Caco-2 (cell line): ENCODE measurements around the gene ZEB2. TPM values are rescaled to one million over a fixed set of nuclear protein-coding genes. Genes with fewer than 3 reads are reported as not detected.

ENCODE experiments used
- BruUV-seq: library from RNA; stranded (reverse); fragments of 400-500 nt; replicated peaks from 2 replicates; lab custom pipeline; 2021; lab: Mats Ljungman, UMichigan
- CTCF ChIA-PET: fragments of 300-600 bp; sonication (Branson Sonifier 250); formaldehyde crosslinking; loops from one replicate; lab custom pipeline; 2022; ENCODE audit warnings: antibody characterized with exemption; lab: Charles Lee
- POLR2A ChIA-PET: fragments of 300-600 bp; sonication (Branson Sonifier 250); formaldehyde crosslinking; loops from one replicate; lab custom pipeline; 2022; ENCODE audit warnings: antibody characterized with exemption; lab: Charles Lee
- DNase-seq, 2 experiments: peaks; one replicate each; pipeline versions ENCODE4 v3.0.0 to v3.0.0-alpha.2; 2020 to 2022
- H3K27me3 ChIP-seq: replicated peaks from 2 replicates; pipeline ENCODE4 v1.6.0; 2011; ENCODE audit warnings: low read length; ENCODE audit not compliant: control insufficient read depth, insufficient read depth
- H3K36me3 ChIP-seq: 2 replicates; pipeline ENCODE4 v1.5.1; 2011; ENCODE audit warnings: low read length; ENCODE audit not compliant: control insufficient read depth, insufficient read depth
- H3K4me1 ChIP-seq: fragments of 250-450 bp; sonication (Bioruptor Pico); 2 replicates; pipeline ENCODE4 v1.5.1; 2020; ENCODE audit warnings: mild to moderate bottlenecking
- H3K4me3 ChIP-seq: 2 replicates; pipeline ENCODE4 v1.5.1; 2011; ENCODE audit warnings: low read depth, mild to moderate bottlenecking, control low read depth, low read length
- H3K9me3 ChIP-seq: fragments of 250-450 bp; sonication (Bioruptor Pico); 2 replicates; pipeline ENCODE4 v1.5.1; 2020; ENCODE audit warnings: mild to moderate bottlenecking, moderate library complexity
- H3K27ac Mint-ChIP-seq: one replicate; pipeline ENCODE4 v1.8.0; 2022; ENCODE audit warnings: mixed read lengths; ENCODE audit not compliant: unreplicated experiment
- H3K27me3 Mint-ChIP-seq: one replicate; pipeline ENCODE4 v1.8.0; 2022; ENCODE audit warnings: mixed read lengths; ENCODE audit not compliant: insufficient read depth, unreplicated experiment
- H3K36me3 Mint-ChIP-seq: one replicate; pipeline ENCODE4 v1.8.0; 2022; ENCODE audit warnings: mild to moderate bottlenecking, mixed read lengths; ENCODE audit not compliant: insufficient read depth, unreplicated experiment
- H3K4me1 Mint-ChIP-seq: one replicate; pipeline ENCODE4 v1.8.0; 2022; ENCODE audit warnings: low read depth, mixed read lengths; ENCODE audit not compliant: unreplicated experiment
- H3K4me3 Mint-ChIP-seq: one replicate; pipeline ENCODE4 v1.8.0; 2022; ENCODE audit warnings: mild to moderate bottlenecking, moderate library complexity, mixed read lengths; ENCODE audit not compliant: unreplicated experiment
- H3K9me3 Mint-ChIP-seq: one replicate; pipeline ENCODE4 v1.8.0; 2022; ENCODE audit warnings: mixed read lengths; ENCODE audit not compliant: unreplicated experiment
- intact Hi-C: fragments of 100-400 bp; cut with micrococcal nuclease; formaldehyde crosslinking; loops from one replicate; pipeline ENCODE4 v1.10.0; 2022; ENCODE audit not compliant: unreplicated experiment
- total RNA-seq: library from RNA; stranded (reverse); gene quantifications from 2 replicates; pipeline ENCODE4 v1.2.3, GENCODE V29; 2022
- TF ChIP-seq, protein P1 (sequence below), 2 experiments: fragments of 200-600 bp in 1 of 2; IDR thresholded peaks; 1 replicate in 1 of 2; 2 replicates in 1 of 2; pipeline versions ENCODE4 v1.5.1 to v1.8.0; 2011 to 2022; ENCODE audit warnings: antibody characterized with exemption in 1 of 2, control low read depth in 1 of 2, inconsistent platforms in 1 of 2, low read depth in 1 of 2, low read length in 1 of 2, mild to moderate bottlenecking in 1 of 2, moderate library complexity in 1 of 2; ENCODE audit not compliant: insufficient read depth in 1 of 2, severe bottlenecking in 1 of 2, unreplicated experiment in 1 of 2

Gene ZEB2
- total RNA-seq, 1 experiment from 2014 or later: not detected

DNA sequence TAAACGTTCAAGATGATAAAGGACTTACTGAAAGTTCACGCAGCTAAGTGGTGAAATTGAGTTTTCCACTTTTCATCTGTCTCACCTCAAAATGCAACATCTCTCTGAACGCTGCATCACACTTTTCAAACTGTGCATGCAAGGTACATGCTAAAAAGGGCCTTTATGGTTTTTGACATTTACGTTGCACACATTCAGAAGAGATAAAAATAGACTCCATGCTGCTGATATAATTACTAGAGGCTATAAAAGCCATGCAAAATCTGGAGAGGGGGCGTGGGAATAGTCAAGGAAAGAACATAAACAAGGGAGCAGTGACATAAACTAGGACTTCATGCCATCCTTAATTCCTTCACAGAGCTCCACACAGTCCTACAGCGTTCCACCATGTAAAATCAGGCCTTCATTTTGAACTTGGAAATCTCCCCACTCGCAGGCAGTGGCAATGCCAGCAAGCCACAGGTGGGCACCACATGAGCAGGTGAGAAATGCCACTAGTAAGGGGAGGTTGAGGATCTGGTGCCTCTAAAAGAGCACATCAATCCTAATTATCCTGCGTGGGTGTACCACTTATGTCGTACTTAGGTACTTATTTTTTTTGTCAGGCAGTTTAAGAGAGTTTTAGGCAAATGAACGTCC, 71.4 kb downstream of the ZEB2 start:
- BruUV-seq: no TSS peak
- Mint-ChIP-seq H3K9me3 (no peaks in the 10 kb centered on the region), H3K27ac (no peak overlapping the region), H3K4me3 (no peak overlapping the region), H3K27me3 (peaks cover 18% of the 10 kb centered on the region), H3K4me1 (no peaks in the 10 kb centered on the region), H3K36me3 (no peaks in the 10 kb centered on the region)
- DNase-seq: no peak
- Histone ChIP-seq H3K4me3 (no peak overlapping the region), H3K9me3 (no peaks in the 10 kb centered on the region; the same call in 1 of the 2 replicates), H3K4me1 (no peaks in the 10 kb centered on the region), H3K27me3 (no peaks in the 10 kb centered on the region; the same call in none of the 2 replicates), H3K36me3 (no peaks in the 10 kb centered on the region)
- intact Hi-C loops: no loop called here
- POLR2A ChIA-PET: no interaction called here
- TF ChIP-seq, protein P1, sequence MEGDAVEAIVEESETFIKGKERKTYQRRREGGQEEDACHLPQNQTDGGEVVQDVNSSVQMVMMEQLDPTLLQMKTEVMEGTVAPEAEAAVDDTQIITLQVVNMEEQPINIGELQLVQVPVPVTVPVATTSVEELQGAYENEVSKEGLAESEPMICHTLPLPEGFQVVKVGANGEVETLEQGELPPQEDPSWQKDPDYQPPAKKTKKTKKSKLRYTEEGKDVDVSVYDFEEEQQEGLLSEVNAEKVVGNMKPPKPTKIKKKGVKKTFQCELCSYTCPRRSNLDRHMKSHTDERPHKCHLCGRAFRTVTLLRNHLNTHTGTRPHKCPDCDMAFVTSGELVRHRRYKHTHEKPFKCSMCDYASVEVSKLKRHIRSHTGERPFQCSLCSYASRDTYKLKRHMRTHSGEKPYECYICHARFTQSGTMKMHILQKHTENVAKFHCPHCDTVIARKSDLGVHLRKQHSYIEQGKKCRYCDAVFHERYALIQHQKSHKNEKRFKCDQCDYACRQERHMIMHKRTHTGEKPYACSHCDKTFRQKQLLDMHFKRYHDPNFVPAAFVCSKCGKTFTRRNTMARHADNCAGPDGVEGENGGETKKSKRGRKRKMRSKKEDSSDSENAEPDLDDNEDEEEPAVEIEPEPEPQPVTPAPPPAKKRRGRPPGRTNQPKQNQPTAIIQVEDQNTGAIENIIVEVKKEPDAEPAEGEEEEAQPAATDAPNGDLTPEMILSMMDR (IDR thresholded peaks at IDR 0.05; ENCODE audit: insufficient read depth in 1 of 2, low read depth in 1 of 2, low read length in 1 of 2, severe bottlenecking in 1 of 2, unreplicated experiment in 1 of 2): no peak
- CTCF ChIA-PET: interaction anchor here (0.6 to 1.4 kb wide), 2 partner anchors 11 to 89 kb away, joined by 3 to 4 read pairs; no protein-coding TSS in a partner anchor

DNA sequence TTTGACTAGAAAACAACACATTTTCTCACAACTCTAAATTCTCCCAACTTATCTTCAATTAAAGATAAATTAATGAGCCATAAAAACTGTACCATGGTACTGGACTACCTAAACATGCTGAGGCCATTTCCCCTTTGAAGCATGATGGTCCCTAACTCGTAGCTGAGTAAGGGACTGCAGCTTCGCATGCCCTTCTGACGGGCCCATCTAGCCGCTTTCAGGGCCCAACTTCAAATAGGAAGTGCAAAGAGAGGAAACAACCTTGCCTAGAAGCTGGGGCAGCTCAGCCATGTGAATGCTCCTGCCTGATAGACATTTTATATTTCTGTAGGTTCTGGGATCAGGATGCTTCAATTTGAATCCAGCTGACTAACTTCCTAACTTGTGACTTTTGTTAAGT, 72.4 kb downstream of the ZEB2 start:
- no peak overlapping the region for H3K4me3 Mint-ChIP-seq
- no TSS peak for BruUV-seq
- no peak overlapping the region for H3K27ac Mint-ChIP-seq
- H3K27me3 Mint-ChIP-seq: peaks cover 13% of the 10 kb centered on the region
- POLR2A ChIA-PET: no interaction called here
- no peaks in the 10 kb centered on the region for H3K9me3 Mint-ChIP-seq
- intact Hi-C loops: no loop called here
- Histone ChIP-seq H3K27me3 (no peaks in the 10 kb centered on the region; the same call in 1 of the 2 replicates), H3K9me3 (no peaks in the 10 kb centered on the region; the same call in 1 of the 2 replicates), H3K36me3 (no peaks in the 10 kb centered on the region), H3K4me3 (no peak overlapping the region), H3K4me1 (no peaks in the 10 kb centered on the region)
- CTCF ChIA-PET: no interaction called here
- TF ChIP-seq, protein P1 (IDR thresholded peaks at IDR 0.05; ENCODE audit: insufficient read depth in 1 of 2, low read depth in 1 of 2, low read length in 1 of 2, severe bottlenecking in 1 of 2, unreplicated experiment in 1 of 2): no peak
- H3K4me1 Mint-ChIP-seq: no peaks in the 10 kb centered on the region
- H3K36me3 Mint-ChIP-seq: no peaks in the 10 kb centered on the region
- no peak for DNase-seq

DNA sequence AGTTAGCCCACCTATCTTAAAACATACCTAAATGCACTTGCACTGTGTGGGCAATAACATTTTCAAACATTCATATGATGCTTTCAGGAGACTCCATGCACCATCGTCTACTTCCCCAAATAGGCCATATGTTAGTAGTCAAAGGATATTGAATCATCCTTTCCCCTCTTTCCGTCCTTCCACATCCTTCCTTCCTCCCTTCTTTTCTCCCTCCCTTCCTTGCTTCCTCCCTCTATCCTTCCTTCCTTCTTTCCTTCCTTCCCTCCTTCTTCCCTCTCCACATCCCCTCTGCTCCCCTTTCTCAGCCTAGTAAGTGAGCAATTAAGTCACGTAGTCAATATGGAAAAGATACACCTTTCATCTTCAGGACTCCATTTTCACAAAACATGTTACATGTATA, 73.8 kb downstream of the ZEB2 start:
- H3K36me3 ChIP-seq: no peaks in the 10 kb centered on the region
- BruUV-seq: no TSS peak
- Mint-ChIP-seq H3K27me3 (peaks cover 7% of the 10 kb centered on the region), H3K9me3 (no peaks in the 10 kb centered on the region), H3K27ac (no peak overlapping the region), H3K4me1 (no peaks in the 10 kb centered on the region), H3K4me3 (no peak overlapping the region), H3K36me3 (no peaks in the 10 kb centered on the region)
- H3K4me1 ChIP-seq: no peaks in the 10 kb centered on the region
- no peaks in the 10 kb centered on the region for H3K9me3 ChIP-seq
- ChIA-PET CTCF (no interaction called here), POLR2A (no interaction called here)
- H3K4me3 ChIP-seq: no peak overlapping the region
- intact Hi-C loops: no loop called here
- no peaks in the 10 kb centered on the region; the same call in 1 of the 2 replicates for H3K27me3 ChIP-seq
- DNase-seq: no peak
- TF ChIP-seq, protein P1 (IDR thresholded peaks at IDR 0.05; ENCODE audit: insufficient read depth in 1 of 2, low read depth in 1 of 2, low read length in 1 of 2, severe bottlenecking in 1 of 2, unreplicated experiment in 1 of 2): no peak
